Stimulated activated CD4-positive, alpha-beta T cell treated with anti-CD3 and anti-CD28 coated beads, Interleukin-12 subunit alpha, Interleukin-12 subunit beta, amount 100 ng/mL, for 24 hours (primary cell): Measurements from ENCODE around the gene CFAP100.

ENCODE experiments used
- DNase-seq, 2 experiments: peaks; one replicate each; pipeline ENCODE4 v3.0.0-alpha.2; 2020; ENCODE audit warnings: low read depth in 2 of 2

CFAP100 gene

GRCh38 chr3:126394179-126394976 is at the start of gene CFAP100:
Gene CFAP100, plus strand, starts transcription at chr3:126394909. Its CDS starts 1,092 bp downstream, at chr3:126396001.
- DNase-seq = no peak

- no peak for DNase-seq
These were observed 49.5 kb upstream of the CFAP100 start for GRCh38 chr3:126345231-126345630.

- DNase-seq = no peak
These were observed 48.9 kb upstream of the CFAP100 start for GRCh38 chr3:126345641-126346460.

GRCh38 chr3:126346466-126346865 is 48.2 kb upstream of the CFAP100 start:
- DNase-seq = no peak

GRCh38 chr3:126347543-126348161 is 47.1 kb upstream of the CFAP100 start:
- DNase-seq = no peak

- no peak for DNase-seq
These were observed 46.3 kb upstream of the CFAP100 start for GRCh38 chr3:126348308-126348920.

GRCh38 chr3:126349071-126349470 is 45.6 kb upstream of the CFAP100 start:
- DNase-seq = no peak

GRCh38 chr3:126349611-126350501 is 44.9 kb upstream of the CFAP100 start:
- DNase-seq = no peak

- no peak for DNase-seq
These were observed 44.1 kb upstream of the CFAP100 start for GRCh38 chr3:126350502-126351085.

GRCh38 chr3:126351086-126351770 is 43.5 kb upstream of the CFAP100 start:
- DNase-seq = no peak

- no peak for DNase-seq
These were observed 42.8 kb upstream of the CFAP100 start for GRCh38 chr3:126351771-126352475.

- DNase-seq = no peak
These were observed 41.9 kb upstream of the CFAP100 start for GRCh38 chr3:126352476-126353454.

- DNase-seq = no peak
These were observed 40.9 kb upstream of the CFAP100 start for GRCh38 chr3:126353694-126354321.

GRCh38 chr3:126354776-126355175 is 39.9 kb upstream of the CFAP100 start:
- no peak for DNase-seq

- DNase-seq = no peak
These were observed 39.5 kb upstream of the CFAP100 start for GRCh38 chr3:126355251-126355650.

- DNase-seq = no peak
These were observed 38.8 kb upstream of the CFAP100 start for GRCh38 chr3:126355777-126356372.
